Omental fat pad (tissue), 4 donors: Measurements from ENCODE around the gene RYR2. TPM values are rescaled to one million over a fixed set of nuclear protein-coding genes. Genes with fewer than 3 reads are reported as not detected.

Experiments used
- ATAC-seq: fragments of 150-250 bp; one replicate; pipeline ENCODE4 v1.9.1; 2016; ENCODE audit warnings: mild to moderate bottlenecking, moderate library complexity; ENCODE audit not compliant: low FRiP score
- DNase-seq: peaks from one replicate; pipeline ENCODE4 v3.0.0-alpha.2; 2019; ENCODE audit warnings: low spot score
- total RNA-seq, 4 donors: library from RNA; depleted of rRNA; stranded (reverse); fragments of >200 nt; gene quantifications; one replicate each; pipeline ENCODE4 v1.1.0, GENCODE V29; 2016
- TF ChIP-seq, protein P1 (sequence below), 3 donors: fragments of 450-650 bp; IDR thresholded peaks; one replicate each; pipeline ENCODE4 v1.5.1; 2016 to 2017; ENCODE audit warnings: antibody characterized with exemption in 3 of 3, mild to moderate bottlenecking in 3 of 3, moderate library complexity in 2 of 3

Gene RYR2
- total RNA-seq, 4 donors from 2014 or later: 0.19 to 2.4 (median 1.2) TPM

DNA sequence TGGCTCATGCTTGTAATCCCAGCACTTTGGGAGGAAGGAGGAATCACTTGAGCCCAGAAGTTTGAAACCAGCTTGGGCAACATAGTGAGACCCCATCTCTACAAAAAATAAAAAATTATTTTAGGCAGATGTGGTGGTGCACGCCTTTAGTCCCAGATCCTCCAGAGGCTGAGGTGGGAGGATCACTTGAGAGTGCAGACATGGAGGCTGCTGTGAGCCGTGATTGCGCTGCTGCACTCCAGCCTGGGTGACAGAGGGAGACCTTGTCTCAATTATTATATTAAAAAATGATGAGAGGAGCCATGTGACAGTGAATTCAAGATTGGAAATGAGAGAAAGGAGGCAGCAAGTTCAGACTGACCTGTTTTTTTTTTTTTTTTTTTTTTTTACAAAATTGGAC, 566.4 kb downstream of the RYR2 start:
- ATAC-seq: no peak
- no peak for DNase-seq
- TF ChIP-seq, protein P1, sequence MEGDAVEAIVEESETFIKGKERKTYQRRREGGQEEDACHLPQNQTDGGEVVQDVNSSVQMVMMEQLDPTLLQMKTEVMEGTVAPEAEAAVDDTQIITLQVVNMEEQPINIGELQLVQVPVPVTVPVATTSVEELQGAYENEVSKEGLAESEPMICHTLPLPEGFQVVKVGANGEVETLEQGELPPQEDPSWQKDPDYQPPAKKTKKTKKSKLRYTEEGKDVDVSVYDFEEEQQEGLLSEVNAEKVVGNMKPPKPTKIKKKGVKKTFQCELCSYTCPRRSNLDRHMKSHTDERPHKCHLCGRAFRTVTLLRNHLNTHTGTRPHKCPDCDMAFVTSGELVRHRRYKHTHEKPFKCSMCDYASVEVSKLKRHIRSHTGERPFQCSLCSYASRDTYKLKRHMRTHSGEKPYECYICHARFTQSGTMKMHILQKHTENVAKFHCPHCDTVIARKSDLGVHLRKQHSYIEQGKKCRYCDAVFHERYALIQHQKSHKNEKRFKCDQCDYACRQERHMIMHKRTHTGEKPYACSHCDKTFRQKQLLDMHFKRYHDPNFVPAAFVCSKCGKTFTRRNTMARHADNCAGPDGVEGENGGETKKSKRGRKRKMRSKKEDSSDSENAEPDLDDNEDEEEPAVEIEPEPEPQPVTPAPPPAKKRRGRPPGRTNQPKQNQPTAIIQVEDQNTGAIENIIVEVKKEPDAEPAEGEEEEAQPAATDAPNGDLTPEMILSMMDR (IDR thresholded peaks at IDR 0.05): no peak

DNA sequence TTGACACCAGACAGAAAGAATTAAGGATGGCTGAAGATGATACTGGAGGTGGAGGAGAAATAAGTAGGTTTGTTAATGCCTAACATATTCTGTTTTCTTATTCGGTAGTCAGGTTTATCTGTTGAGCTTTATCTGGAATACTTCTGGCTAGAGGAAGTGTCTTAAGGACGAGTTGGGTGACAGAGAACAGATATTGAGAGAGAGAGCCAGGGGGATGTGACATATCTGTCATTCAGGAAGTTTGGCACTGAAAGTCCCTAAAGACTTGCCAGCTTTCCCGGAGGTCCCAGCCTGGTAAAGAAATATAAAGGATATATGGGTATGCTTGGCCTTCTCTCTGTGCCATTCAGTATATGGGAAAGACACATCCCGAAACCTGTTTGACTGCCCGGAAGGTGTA, 568.2 kb downstream of the RYR2 start:
- TF ChIP-seq, protein P1 (IDR thresholded peaks at IDR 0.05): no peak
- no peak for DNase-seq
- no peak for ATAC-seq

DNA sequence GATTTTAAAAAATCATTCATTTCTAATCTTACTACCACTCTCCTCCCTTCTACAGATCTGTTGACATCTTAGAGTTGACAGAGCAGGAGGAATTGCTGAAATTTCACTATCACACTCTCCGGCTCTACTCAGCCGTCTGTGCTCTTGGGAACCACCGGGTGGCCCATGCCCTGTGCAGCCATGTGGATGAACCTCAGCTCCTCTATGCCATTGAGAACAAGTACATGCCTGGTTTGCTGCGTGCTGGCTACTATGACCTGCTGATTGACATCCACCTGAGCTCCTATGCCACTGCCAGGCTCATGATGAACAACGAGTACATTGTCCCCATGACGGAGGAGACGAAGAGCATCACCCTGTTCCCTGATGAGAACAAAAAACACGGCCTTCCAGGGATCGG, 572.0 kb downstream of the RYR2 start:
- ATAC-seq (no peak), DNase-seq (no peak)
- TF ChIP-seq, protein P1 (IDR thresholded peaks at IDR 0.05): no peak

DNA sequence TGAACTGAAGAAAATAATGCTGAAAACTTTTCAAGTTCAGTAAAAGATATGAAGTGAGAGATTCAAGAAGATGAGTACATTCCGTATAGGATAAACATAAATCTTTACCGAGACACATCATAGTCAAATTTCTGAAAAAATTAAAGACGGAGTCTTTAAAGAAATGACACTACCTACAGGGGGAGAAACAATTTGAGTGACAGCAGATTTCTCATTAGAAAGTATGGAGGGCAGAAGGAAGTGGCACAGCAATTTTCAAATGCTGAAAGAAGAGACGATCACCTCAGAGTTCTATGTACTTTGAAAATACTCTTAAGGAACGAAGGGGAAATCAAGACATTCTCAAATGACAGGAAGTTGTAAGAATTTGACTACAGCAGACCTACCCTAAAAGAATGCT, 577.6 kb downstream of the RYR2 start:
- DNase-seq (no peak), ATAC-seq (no peak)
- TF ChIP-seq, protein P1 (IDR thresholded peaks at IDR 0.05): no peak

DNA sequence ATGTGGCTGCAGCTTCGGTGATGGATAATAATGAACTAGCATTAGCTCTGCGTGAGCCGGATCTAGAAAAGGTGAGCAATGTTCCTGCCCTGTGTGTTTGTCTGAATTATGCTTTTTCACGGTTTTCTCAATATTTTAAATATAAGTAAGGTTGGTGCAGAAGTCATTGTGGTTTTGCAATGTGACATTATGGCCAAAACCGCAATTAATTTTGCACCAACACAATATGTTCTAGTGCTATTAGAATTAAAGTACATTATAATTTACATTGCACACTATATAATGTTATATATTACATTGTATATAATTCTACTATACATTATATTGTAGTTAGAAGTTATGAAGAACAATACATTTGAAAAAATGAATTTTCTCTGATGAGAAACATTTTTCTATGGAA, 592.9 kb downstream of the RYR2 start:
- TF ChIP-seq, protein P1 (IDR thresholded peaks at IDR 0.05): no peak
- DNase-seq: no peak
- no peak for ATAC-seq

DNA sequence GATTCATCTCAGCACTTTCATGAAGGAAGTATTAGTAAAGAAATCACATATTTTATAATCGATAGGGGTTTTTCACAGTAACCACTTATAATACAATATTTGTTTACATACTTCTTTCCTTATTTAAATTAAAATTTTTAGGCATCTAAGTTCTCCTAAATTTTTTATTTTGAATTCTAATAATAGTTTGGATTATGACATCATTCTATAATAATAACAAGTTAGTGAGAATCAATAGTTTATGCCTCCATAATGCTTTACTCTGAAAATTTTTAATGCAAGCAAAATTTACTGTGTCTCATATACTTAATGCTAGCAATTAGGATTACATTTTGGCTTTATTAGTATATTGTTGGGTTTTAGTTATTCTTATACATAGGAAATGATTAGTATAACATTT, 596.6 kb downstream of the RYR2 start:
- TF ChIP-seq, protein P1 (IDR thresholded peaks at IDR 0.05): no peak
- DNase-seq (no peak), ATAC-seq (no peak)

DNA sequence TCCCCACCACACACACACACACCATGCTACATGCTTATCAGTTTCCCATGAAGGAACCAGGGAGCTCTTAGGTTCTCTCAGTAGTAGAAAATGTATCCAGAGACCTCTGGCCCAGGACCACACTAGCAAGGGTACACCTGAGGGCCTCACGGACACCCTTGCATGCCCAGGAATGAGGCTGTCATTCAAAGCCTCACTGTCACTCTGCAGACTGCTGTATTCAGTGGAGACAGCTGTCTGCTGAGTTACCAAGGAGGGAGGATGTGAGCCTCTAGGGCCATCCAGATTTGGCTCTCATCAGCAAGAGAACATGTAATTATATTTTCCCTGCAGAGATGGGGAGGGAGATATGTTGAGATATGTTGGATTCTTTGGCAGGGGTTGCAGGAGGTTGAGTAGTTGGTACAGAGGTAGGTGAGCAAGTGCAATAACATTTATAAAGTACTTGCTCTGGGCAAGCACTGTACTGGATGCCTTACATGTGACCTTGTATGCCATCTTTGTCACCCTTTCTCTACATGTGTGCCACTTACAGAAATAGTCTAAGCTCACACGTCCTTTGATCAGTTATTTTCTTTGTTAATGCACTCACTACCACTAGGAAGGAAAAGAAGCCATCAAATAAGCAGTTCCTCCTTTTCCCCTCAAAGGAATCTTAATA, 598.2 kb downstream of the RYR2 start:
- no peak for ATAC-seq
- no peak for DNase-seq
- TF ChIP-seq, protein P1 (IDR thresholded peaks at IDR 0.05): no peak
